Lower lobe of right lung (tissue), 2 donors: ENCODE results near the gene NPAS1. TPM values are rescaled to one million over a fixed set of nuclear protein-coding genes. Genes with fewer than 3 reads are reported as not detected.

Experiments used
- ATAC-seq, 2 donors: fragments of 200-7000 bp; cut with Tn5 transposase; one replicate each; pipeline ENCODE4 v1.9.1; 2020 to 2022; ENCODE audit warnings: mild to moderate bottlenecking in 2 of 2, moderate library complexity in 2 of 2
- DNase-seq: peaks from one replicate; pipeline ENCODE4 v3.0.0-alpha.2; 2020
- H3K27ac ChIP-seq: fragments of 200-600 bp; one replicate; pipeline ENCODE4 v1.8.0; 2022
- H3K27me3 ChIP-seq: fragments of 200-600 bp; one replicate; pipeline ENCODE4 v1.8.0; 2022; ENCODE audit warnings: low read depth
- H3K36me3 ChIP-seq: fragments of 200-600 bp; one replicate; pipeline ENCODE4 v1.8.0; 2022; ENCODE audit warnings: mild to moderate bottlenecking
- H3K4me1 ChIP-seq: fragments of 200-600 bp; one replicate; pipeline ENCODE4 v1.8.0; 2022
- H3K4me3 ChIP-seq: fragments of 200-600 bp; one replicate; pipeline ENCODE4 v1.8.0; 2022; ENCODE audit warnings: mild to moderate bottlenecking
- H3K9me3 ChIP-seq: fragments of 200-600 bp; one replicate; pipeline ENCODE4 v1.8.0; 2022
- CTCF ChIP-seq: fragments of 200-600 bp; IDR thresholded peaks from one replicate; pipeline ENCODE4 v1.8.0; 2022; ENCODE audit warnings: antibody characterized with exemption, mild to moderate bottlenecking
- intact Hi-C: fragments of 100-400 bp; cut with DNase I; formaldehyde crosslinking; loops from one replicate; pipeline ENCODE4 v1.11.0; 2022
- total RNA-seq: library from RNA; stranded (reverse); fragmentation: NEBNext Ultra II Directional; extraction: Animal tissue kit (Norgen Biotek cat#: 25700); gene quantifications from one replicate; pipeline ENCODE4 v1.2.1, GENCODE V29; 2021
- donor health status: DM: no; HTN: yes; CAD: no; lungs with severe emphysema.

The NPAS1 gene
- total RNA-seq, 1 donor from 2014 or later: 1.8 TPM

GRCh38 chr19:47086280-47086679 lies 66.6 kb downstream of the NPAS1 start:
- H3K27ac ChIP-seq: no peak overlapping the region
- no peak for DNase-seq
- H3K9me3 ChIP-seq: no peaks in the 10 kb centered on the region
- ATAC-seq: no peak
- no peak for TF ChIP-seq CTCF
- H3K27me3 ChIP-seq: no peaks in the 10 kb centered on the region
- H3K4me3 ChIP-seq: no peak overlapping the region
- intact Hi-C loops: no loop called here
- peaks cover 100% of the 10 kb centered on the region for H3K36me3 ChIP-seq
- H3K4me1 ChIP-seq: no peaks in the 10 kb centered on the region

- no peak for TF ChIP-seq CTCF
- no peak overlapping the region for H3K27ac ChIP-seq
- DNase-seq: no peak
Observed at GRCh38 chr19:47089767-47090350, 70.2 kb downstream of the NPAS1 start.

GRCh38 chr19:47093254-47093653 lies 73.6 kb downstream of the NPAS1 start:
- H3K27me3 ChIP-seq: no peaks in the 10 kb centered on the region
- intact Hi-C loops: no loop called here
- peak overlapping the region; percentile 84 for H3K27ac ChIP-seq
- DNase-seq (no peak), ATAC-seq (no peak)
- peaks cover 49% of the 10 kb centered on the region for H3K4me1 ChIP-seq
- TF ChIP-seq CTCF: no peak
- H3K4me3 ChIP-seq: no peak overlapping the region
- no peaks in the 10 kb centered on the region for H3K9me3 ChIP-seq
- peaks cover 61% of the 10 kb centered on the region for H3K36me3 ChIP-seq

More at GRCh38 chr19:47089767-47090350, 70.2 kb downstream of the NPAS1 start:
- H3K27me3 ChIP-seq: no peaks in the 10 kb centered on the region
- H3K4me1 ChIP-seq: peaks cover 15% of the 10 kb centered on the region
- H3K36me3 ChIP-seq: peaks cover 95% of the 10 kb centered on the region
- ATAC-seq: no peak
- H3K4me3 ChIP-seq: no peak overlapping the region
- no peaks in the 10 kb centered on the region for H3K9me3 ChIP-seq
- intact Hi-C loops: no loop called here

- peaks cover 55% of the 10 kb centered on the region for H3K36me3 ChIP-seq
- no peaks in the 10 kb centered on the region for H3K9me3 ChIP-seq
- intact Hi-C loops: no loop called here
- DNase-seq (no peak), ATAC-seq (no peak)
- H3K27me3 ChIP-seq: no peaks in the 10 kb centered on the region
- H3K4me3 ChIP-seq: no peak overlapping the region
- peak overlapping the region; percentile 84 for H3K27ac ChIP-seq
- TF ChIP-seq CTCF: no peak
- peaks cover 54% of the 10 kb centered on the region for H3K4me1 ChIP-seq
Observed at GRCh38 chr19:47093841-47094240, 74.2 kb downstream of the NPAS1 start.

- peak overlapping the region; percentile 84 for H3K27ac ChIP-seq
- DNase-seq: peak; percentile 85
- TF ChIP-seq CTCF: no peak
- H3K27me3 ChIP-seq: no peaks in the 10 kb centered on the region
- peaks cover 62% of the 10 kb centered on the region for H3K4me1 ChIP-seq
- ATAC-seq: peak; percentile 79 to 86
- H3K9me3 ChIP-seq: no peaks in the 10 kb centered on the region
- peaks cover 46% of the 10 kb centered on the region for H3K36me3 ChIP-seq
- intact Hi-C loops: no loop called here
- H3K4me3 ChIP-seq: no peak overlapping the region
Observed at GRCh38 chr19:47094557-47095475, 75.2 kb downstream of the NPAS1 start.

Other genes starting within 250 kb of the NPAS1 start
- gene SLC1A5, start 231.2 kb upstream of the NPAS1 start, total RNA-seq: 120 TPM
- 120 TPM for gene AP2S1, start 169.0 kb upstream of the NPAS1 start, total RNA-seq
- gene ARHGAP35, start 158.8 kb upstream of the NPAS1 start, total RNA-seq: 61.6 TPM
- gene TMEM160, start 28.8 kb downstream of the NPAS1 start, total RNA-seq: 29.5 TPM
- 49.3 TPM for gene ZC3H4, start 93.9 kb downstream of the NPAS1 start, total RNA-seq
- 49.9 TPM for gene SAE1, start 111.0 kb downstream of the NPAS1 start, total RNA-seq
- 18.5 TPM for gene BBC3, start 211.4 kb downstream of the NPAS1 start, total RNA-seq
- 30.7 TPM for gene CCDC9, start 236.7 kb downstream of the NPAS1 start, total RNA-seq